ENCODE results near the gene PCDHB16.
"Not testable (repeated sequence)": the region's sequence is repeated elsewhere in the genome, so short reads cannot be mapped to it uniquely, and the experiment has no call there.

PCDHB16 gene

GRCh38 chr5:141196363-141196762 lies 14.2 kb downstream of the PCDHB16 start:
- Histone ChIP-seq H3K27ac (ENCODE audit: insufficient read depth in 1 of 2, low read depth in 1 of 2, low read length in 2 of 2, poor library complexity in 1 of 2, severe bottlenecking in 2 of 2) (no peak overlapping the region), H3K4me3 (ENCODE audit: control insufficient read depth in 1 of 7, extremely low read depth in 1 of 7, insufficient read depth in 4 of 7, low read depth in 2 of 7, low read length in 6 of 7) (no peak overlapping the region), H3K4me1 (ENCODE audit: control extremely low read depth in 1 of 4, control insufficient read depth in 4 of 4, insufficient read depth in 4 of 4, low read length in 3 of 4) (no peaks in the 10 kb centered on the region), H3K9me3 (ENCODE audit: control extremely low read depth in 1 of 5, control insufficient read depth in 4 of 5, insufficient read depth in 2 of 5, low read depth in 1 of 5, low read length in 4 of 5) (peaks cover 11 to 34% (median 14%) of the 10 kb centered on the region in 5 experiments), H3K36me3 (ENCODE audit: control insufficient read depth in 4 of 4, insufficient read depth in 4 of 4, low read length in 3 of 4) (no peaks in the 10 kb centered on the region), H3K27me3 (replicated peaks in 2 of 5; ENCODE audit: control insufficient read depth in 4 of 5, insufficient read depth in 5 of 5, low read length in 4 of 5) (peaks cover 3 to 41% (median 9%) of the 10 kb centered on the region in 5 experiments)
- ChIA-PET POLR2A (no interaction called here), CTCF (no interaction called here)
- DNase-seq, result no peak
- WGBS (ENCODE audit: insufficient coverage), result 80% methylated on average over 1 of the region's 3 CpGs

GRCh38 chr5:141199359-141200235 lies 17.4 kb downstream of the PCDHB16 start, which contains the start of gene PCDHB11:
TSS of gene PCDHB11 (plus strand) at chr5:141199627. CDS start at chr5:141199775, 148 bp downstream.
- CTCF ChIA-PET, result no interaction called here

GRCh38 chr5:141201126-141201525 lies 18.9 kb downstream of the PCDHB16 start:
- CTCF ChIA-PET, result not testable (repeated sequence)
- 41% methylated on average over 8 of the region's 38 CpGs for WGBS (ENCODE audit: insufficient coverage)

More at GRCh38 chr5:141199359-141200235, 17.4 kb downstream of the PCDHB16 start, which contains the start of gene PCDHB11:
- Histone ChIP-seq H3K27ac (ENCODE audit: insufficient read depth in 1 of 2, low read depth in 1 of 2, low read length in 2 of 2, poor library complexity in 1 of 2, severe bottlenecking in 2 of 2) (no peak within 1 kb of the TSS), H3K4me1 (ENCODE audit: control extremely low read depth in 1 of 4, control insufficient read depth in 4 of 4, insufficient read depth in 4 of 4, low read length in 3 of 4) (no peaks in the 10 kb centered on the region), H3K9me3 (ENCODE audit: control extremely low read depth in 1 of 5, control insufficient read depth in 4 of 5, insufficient read depth in 2 of 5, low read depth in 1 of 5, low read length in 4 of 5) (peaks cover 11 to 35% (median 15%) of the 10 kb centered on the region in 5 experiments), H3K27me3 (replicated peaks in 2 of 5; ENCODE audit: control insufficient read depth in 4 of 5, insufficient read depth in 5 of 5, low read length in 4 of 5) (peaks cover 3 to 31% (median 6%) of the 10 kb centered on the region in 5 experiments), H3K4me3 (ENCODE audit: control insufficient read depth in 1 of 7, extremely low read depth in 1 of 7, insufficient read depth in 4 of 7, low read depth in 2 of 7, low read length in 6 of 7) (peak within 1 kb of the TSS in 1 of 7 experiments; percentile 19), H3K36me3 (ENCODE audit: control insufficient read depth in 4 of 4, insufficient read depth in 4 of 4, low read length in 3 of 4) (no peaks in the 10 kb centered on the region)
- DNase-seq, result peak in 2 of 3 donors; percentile 2 to 3
- POLR2A ChIA-PET, result interaction anchor here (0.5 to 1.0 kb wide), 2 partner anchors 33 to 39 kb away, joined by 3 read pairs; no protein-coding TSS in a partner anchor
- 42% methylated on average over 18 of the region's 21 CpGs for WGBS (ENCODE audit: insufficient coverage)

GRCh38 chr5:141201646-141202045 lies 19.5 kb downstream of the PCDHB16 start:
- POLR2A ChIA-PET; H3K27ac ChIP-seq (ENCODE audit: insufficient read depth in 1 of 2, low read depth in 1 of 2, low read length in 2 of 2, poor library complexity in 1 of 2, severe bottlenecking in 2 of 2); H3K36me3 ChIP-seq (ENCODE audit: control insufficient read depth in 4 of 4, insufficient read depth in 4 of 4, low read length in 3 of 4); H3K4me1 ChIP-seq (ENCODE audit: control extremely low read depth in 1 of 4, control insufficient read depth in 4 of 4, insufficient read depth in 4 of 4, low read length in 3 of 4); DNase-seq; H3K4me3 ChIP-seq (ENCODE audit: control insufficient read depth in 1 of 7, extremely low read depth in 1 of 7, insufficient read depth in 4 of 7, low read depth in 2 of 7, low read length in 6 of 7); CTCF ChIA-PET: not testable (repeated sequence)
- Histone ChIP-seq H3K27me3 (replicated peaks in 2 of 5; ENCODE audit: control insufficient read depth in 4 of 5, insufficient read depth in 5 of 5, low read length in 4 of 5) (peaks cover 3 to 32% (median 4%) of the 10 kb centered on the region in 5 experiments), H3K9me3 (ENCODE audit: control extremely low read depth in 1 of 5, control insufficient read depth in 4 of 5, insufficient read depth in 2 of 5, low read depth in 1 of 5, low read length in 4 of 5) (peaks cover 8 to 34% (median 15%) of the 10 kb centered on the region in 5 experiments)
- WGBS (ENCODE audit: insufficient coverage), result 34% methylated on average over 27 of the region's 35 CpGs

More at GRCh38 chr5:141201126-141201525, 18.9 kb downstream of the PCDHB16 start:
- H3K4me3 ChIP-seq (ENCODE audit: control insufficient read depth in 1 of 7, extremely low read depth in 1 of 7, insufficient read depth in 4 of 7, low read depth in 2 of 7, low read length in 6 of 7); H3K36me3 ChIP-seq (ENCODE audit: control insufficient read depth in 4 of 4, insufficient read depth in 4 of 4, low read length in 3 of 4); DNase-seq; POLR2A ChIA-PET; H3K27ac ChIP-seq (ENCODE audit: insufficient read depth in 1 of 2, low read depth in 1 of 2, low read length in 2 of 2, poor library complexity in 1 of 2, severe bottlenecking in 2 of 2); H3K4me1 ChIP-seq (ENCODE audit: control extremely low read depth in 1 of 4, control insufficient read depth in 4 of 4, insufficient read depth in 4 of 4, low read length in 3 of 4): not testable (repeated sequence)
- peaks cover 12 to 34% (median 15%) of the 10 kb centered on the region in 5 experiments for H3K9me3 ChIP-seq (ENCODE audit: control extremely low read depth in 1 of 5, control insufficient read depth in 4 of 5, insufficient read depth in 2 of 5, low read depth in 1 of 5, low read length in 4 of 5)
- H3K27me3 ChIP-seq (replicated peaks in 2 of 5; ENCODE audit: control insufficient read depth in 4 of 5, insufficient read depth in 5 of 5, low read length in 4 of 5), result peaks cover 3 to 29% (median 4%) of the 10 kb centered on the region in 5 experiments

- 22% methylated on average over 9 of the region's 11 CpGs for WGBS (ENCODE audit: insufficient coverage)
- H3K36me3 ChIP-seq (ENCODE audit: control insufficient read depth in 4 of 4, insufficient read depth in 4 of 4, low read length in 3 of 4), result no peaks in the 10 kb centered on the region
- ChIA-PET POLR2A (no interaction called here), CTCF (no interaction called here)
- H3K4me3 ChIP-seq (ENCODE audit: control insufficient read depth in 1 of 7, extremely low read depth in 1 of 7, insufficient read depth in 4 of 7, low read depth in 2 of 7, low read length in 6 of 7), result no peak within 1 kb of the TSS
- peaks cover 4 to 26% (median 11%) of the 10 kb centered on the region in 5 experiments for H3K9me3 ChIP-seq (ENCODE audit: control extremely low read depth in 1 of 5, control insufficient read depth in 4 of 5, insufficient read depth in 2 of 5, low read depth in 1 of 5, low read length in 4 of 5)
- peaks cover 3 to 37% (median 19%) of the 10 kb centered on the region in 5 experiments for H3K27me3 ChIP-seq (replicated peaks in 2 of 5; ENCODE audit: control insufficient read depth in 4 of 5, insufficient read depth in 5 of 5, low read length in 4 of 5)
- DNase-seq, result peak in 2 of 3 donors; percentile 4
- H3K27ac ChIP-seq (ENCODE audit: insufficient read depth in 1 of 2, low read depth in 1 of 2, low read length in 2 of 2, poor library complexity in 1 of 2, severe bottlenecking in 2 of 2), result no peak within 1 kb of the TSS
- H3K4me1 ChIP-seq (ENCODE audit: control extremely low read depth in 1 of 4, control insufficient read depth in 4 of 4, insufficient read depth in 4 of 4, low read length in 3 of 4), result no peaks in the 10 kb centered on the region
Measured at GRCh38 chr5:141208478-141208877, 26.3 kb downstream of the PCDHB16 start, which contains the start of gene PCDHB12. TSS of gene PCDHB12 (plus strand) at chr5:141208719. CDS start at chr5:141208908, 189 bp downstream.

- CTCF ChIA-PET, result not testable (repeated sequence)
Measured at GRCh38 chr5:141210281-141210680, 28.1 kb downstream of the PCDHB16 start.

GRCh38 chr5:141210849-141211248 lies 28.7 kb downstream of the PCDHB16 start:
- Histone ChIP-seq H3K27me3 (replicated peaks in 2 of 5; ENCODE audit: control insufficient read depth in 4 of 5, insufficient read depth in 5 of 5, low read length in 4 of 5) (peaks cover 7 to 55% (median 19%) of the 10 kb centered on the region in 5 experiments), H3K9me3 (ENCODE audit: control extremely low read depth in 1 of 5, control insufficient read depth in 4 of 5, insufficient read depth in 2 of 5, low read depth in 1 of 5, low read length in 4 of 5) (peaks cover 3 to 34% (median 20%) of the 10 kb centered on the region in 5 experiments)
- H3K27ac ChIP-seq (ENCODE audit: insufficient read depth in 1 of 2, low read depth in 1 of 2, low read length in 2 of 2, poor library complexity in 1 of 2, severe bottlenecking in 2 of 2); DNase-seq; H3K36me3 ChIP-seq (ENCODE audit: control insufficient read depth in 4 of 4, insufficient read depth in 4 of 4, low read length in 3 of 4); CTCF ChIA-PET; H3K4me1 ChIP-seq (ENCODE audit: control extremely low read depth in 1 of 4, control insufficient read depth in 4 of 4, insufficient read depth in 4 of 4, low read length in 3 of 4); POLR2A ChIA-PET; H3K4me3 ChIP-seq (ENCODE audit: control insufficient read depth in 1 of 7, extremely low read depth in 1 of 7, insufficient read depth in 4 of 7, low read depth in 2 of 7, low read length in 6 of 7): not testable (repeated sequence)
- WGBS (ENCODE audit: insufficient coverage), result 35% methylated on average over 5 of the region's 27 CpGs

More at GRCh38 chr5:141210281-141210680, 28.1 kb downstream of the PCDHB16 start:
- DNase-seq; POLR2A ChIA-PET; H3K4me1 ChIP-seq (ENCODE audit: control extremely low read depth in 1 of 4, control insufficient read depth in 4 of 4, insufficient read depth in 4 of 4, low read length in 3 of 4); H3K4me3 ChIP-seq (ENCODE audit: control insufficient read depth in 1 of 7, extremely low read depth in 1 of 7, insufficient read depth in 4 of 7, low read depth in 2 of 7, low read length in 6 of 7); H3K36me3 ChIP-seq (ENCODE audit: control insufficient read depth in 4 of 4, insufficient read depth in 4 of 4, low read length in 3 of 4); H3K27ac ChIP-seq (ENCODE audit: insufficient read depth in 1 of 2, low read depth in 1 of 2, low read length in 2 of 2, poor library complexity in 1 of 2, severe bottlenecking in 2 of 2): not testable (repeated sequence)
- WGBS (ENCODE audit: insufficient coverage), result 33% methylated on average over 22 of the region's 39 CpGs
- Histone ChIP-seq H3K9me3 (ENCODE audit: control extremely low read depth in 1 of 5, control insufficient read depth in 4 of 5, insufficient read depth in 2 of 5, low read depth in 1 of 5, low read length in 4 of 5) (peaks cover 4 to 32% (median 18%) of the 10 kb centered on the region in 5 experiments), H3K27me3 (replicated peaks in 2 of 5; ENCODE audit: control insufficient read depth in 4 of 5, insufficient read depth in 5 of 5, low read length in 4 of 5) (peaks cover 7 to 51% (median 19%) of the 10 kb centered on the region in 5 experiments)

Data from common myeloid progenitor, CD34-positive (primary cell).